HCT116 (cell line): Measurements from ENCODE around the gene TMEM86A.

Experiments
- EGR1 ChIP-seq: IDR thresholded peaks from 2 replicates; pipeline ENCODE4 v1.6.1; 2012; ENCODE audit warnings: low read depth
- EZH2 ChIP-seq: fragments of 200-600 bp; sonication (generic); IDR thresholded peaks from 2 replicates; pipeline ENCODE4 v1.6.1; 2017; ENCODE audit warnings: antibody characterized with exemption, mixed run types
- EZH2phosphoT487 ChIP-seq: fragments of 200-600 bp; IDR thresholded peaks from 2 replicates; pipeline ENCODE4 v1.6.1; 2018; ENCODE audit warnings: antibody characterized with exemption, borderline replicate concordance
- JUND ChIP-seq: IDR thresholded peaks from 2 replicates; pipeline ENCODE4 v1.6.1; 2012
- POLR2A ChIP-seq: IDR thresholded peaks from 2 replicates; pipeline ENCODE4 v1.7.0; 2011; ENCODE audit warnings: borderline replicate concordance; ENCODE audit not compliant: insufficient read depth, insufficient read length; ENCODE audit errors: extremely low read depth
- POLR2AphosphoS5 ChIP-seq: IDR thresholded peaks from 2 replicates; pipeline ENCODE4 v1.6.1; 2011; ENCODE audit warnings: mild to moderate bottlenecking, low read depth, low read length, moderate library complexity
- SP1 ChIP-seq: IDR thresholded peaks from 2 replicates; pipeline ENCODE4 v1.6.1; 2012; ENCODE audit warnings: low read depth
- ZFX ChIP-seq: fragments of 450-650 bp; IDR thresholded peaks from 2 replicates; pipeline ENCODE4 v1.6.1; 2017
- ZNF274 ChIP-seq: fragments of 200-500 bp; sonication (Bioruptor generic); IDR thresholded peaks from 2 replicates; pipeline ENCODE4 v1.6.1; 2014; ENCODE audit warnings: mild to moderate bottlenecking, low read depth, low read length, inconsistent platforms
- TF ChIP-seq, protein P1 (sequence below), 3 experiments: fragments of 200-600 bp in 1 of 3; sonication (generic) in 1 of 3; IDR thresholded peaks in 2 of 3; conservative IDR thresholded peaks in 1 of 3; 2 replicates each; pipeline ENCODE4 v1.5.1; 2012 to 2017; ENCODE audit warnings: low read depth in 2 of 3, low read length in 2 of 3, antibody characterized with exemption in 1 of 3, borderline replicate concordance in 1 of 3, control low read depth in 1 of 3, mild to moderate bottlenecking in 1 of 3, mixed read lengths in 1 of 3, mixed run types in 1 of 3, moderate library complexity in 1 of 3; ENCODE audit not compliant: insufficient read depth in 1 of 3
- TF ChIP-seq, protein P2 (sequence below): IDR thresholded peaks from 2 replicates; pipeline ENCODE4 v1.6.1; 2012; ENCODE audit warnings: low read depth
- TF ChIP-seq, protein P3 (sequence below): IDR thresholded peaks from 2 replicates; pipeline ENCODE4 v1.6.1; 2012

DNA sequence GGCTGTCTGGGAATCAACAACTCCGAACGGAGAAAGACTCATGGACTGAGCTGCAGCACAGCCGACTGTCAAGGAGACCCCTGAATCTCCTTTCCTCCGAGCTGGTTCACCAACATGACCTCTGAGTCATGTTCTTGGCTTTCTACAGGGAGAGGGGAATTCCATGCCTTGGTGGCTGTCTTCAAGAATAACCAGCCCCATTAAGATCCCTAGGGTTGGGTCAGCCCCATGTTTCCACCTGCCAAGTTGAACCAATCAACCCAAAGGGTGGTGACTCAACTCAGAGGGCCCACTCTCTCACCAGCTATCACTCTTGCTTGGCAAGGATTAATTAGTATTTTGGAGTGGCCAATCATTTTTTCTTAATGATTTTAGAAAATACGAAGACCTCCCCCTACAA, 55.7 kb downstream of the TMEM86A start:
- TF ChIP-seq, protein P1, sequence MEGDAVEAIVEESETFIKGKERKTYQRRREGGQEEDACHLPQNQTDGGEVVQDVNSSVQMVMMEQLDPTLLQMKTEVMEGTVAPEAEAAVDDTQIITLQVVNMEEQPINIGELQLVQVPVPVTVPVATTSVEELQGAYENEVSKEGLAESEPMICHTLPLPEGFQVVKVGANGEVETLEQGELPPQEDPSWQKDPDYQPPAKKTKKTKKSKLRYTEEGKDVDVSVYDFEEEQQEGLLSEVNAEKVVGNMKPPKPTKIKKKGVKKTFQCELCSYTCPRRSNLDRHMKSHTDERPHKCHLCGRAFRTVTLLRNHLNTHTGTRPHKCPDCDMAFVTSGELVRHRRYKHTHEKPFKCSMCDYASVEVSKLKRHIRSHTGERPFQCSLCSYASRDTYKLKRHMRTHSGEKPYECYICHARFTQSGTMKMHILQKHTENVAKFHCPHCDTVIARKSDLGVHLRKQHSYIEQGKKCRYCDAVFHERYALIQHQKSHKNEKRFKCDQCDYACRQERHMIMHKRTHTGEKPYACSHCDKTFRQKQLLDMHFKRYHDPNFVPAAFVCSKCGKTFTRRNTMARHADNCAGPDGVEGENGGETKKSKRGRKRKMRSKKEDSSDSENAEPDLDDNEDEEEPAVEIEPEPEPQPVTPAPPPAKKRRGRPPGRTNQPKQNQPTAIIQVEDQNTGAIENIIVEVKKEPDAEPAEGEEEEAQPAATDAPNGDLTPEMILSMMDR (IDR thresholded peaks at IDR 0.05 in 2 of 3, conservative IDR thresholded peaks at IDR 0.05 in 1 of 3; ENCODE audit: borderline replicate concordance in 1 of 3, insufficient read depth in 1 of 3, low read depth in 2 of 3, low read length in 2 of 3), result no peak
- TF ChIP-seq SP1 (no peak), EZH2 (no peak), POLR2AphosphoS5 (no peak), JUND (no peak), ZNF274 (no peak), POLR2A (no peak), EGR1 (no peak), EZH2phosphoT487 (no peak), ZFX (no peak)
- TF ChIP-seq, protein P2, sequence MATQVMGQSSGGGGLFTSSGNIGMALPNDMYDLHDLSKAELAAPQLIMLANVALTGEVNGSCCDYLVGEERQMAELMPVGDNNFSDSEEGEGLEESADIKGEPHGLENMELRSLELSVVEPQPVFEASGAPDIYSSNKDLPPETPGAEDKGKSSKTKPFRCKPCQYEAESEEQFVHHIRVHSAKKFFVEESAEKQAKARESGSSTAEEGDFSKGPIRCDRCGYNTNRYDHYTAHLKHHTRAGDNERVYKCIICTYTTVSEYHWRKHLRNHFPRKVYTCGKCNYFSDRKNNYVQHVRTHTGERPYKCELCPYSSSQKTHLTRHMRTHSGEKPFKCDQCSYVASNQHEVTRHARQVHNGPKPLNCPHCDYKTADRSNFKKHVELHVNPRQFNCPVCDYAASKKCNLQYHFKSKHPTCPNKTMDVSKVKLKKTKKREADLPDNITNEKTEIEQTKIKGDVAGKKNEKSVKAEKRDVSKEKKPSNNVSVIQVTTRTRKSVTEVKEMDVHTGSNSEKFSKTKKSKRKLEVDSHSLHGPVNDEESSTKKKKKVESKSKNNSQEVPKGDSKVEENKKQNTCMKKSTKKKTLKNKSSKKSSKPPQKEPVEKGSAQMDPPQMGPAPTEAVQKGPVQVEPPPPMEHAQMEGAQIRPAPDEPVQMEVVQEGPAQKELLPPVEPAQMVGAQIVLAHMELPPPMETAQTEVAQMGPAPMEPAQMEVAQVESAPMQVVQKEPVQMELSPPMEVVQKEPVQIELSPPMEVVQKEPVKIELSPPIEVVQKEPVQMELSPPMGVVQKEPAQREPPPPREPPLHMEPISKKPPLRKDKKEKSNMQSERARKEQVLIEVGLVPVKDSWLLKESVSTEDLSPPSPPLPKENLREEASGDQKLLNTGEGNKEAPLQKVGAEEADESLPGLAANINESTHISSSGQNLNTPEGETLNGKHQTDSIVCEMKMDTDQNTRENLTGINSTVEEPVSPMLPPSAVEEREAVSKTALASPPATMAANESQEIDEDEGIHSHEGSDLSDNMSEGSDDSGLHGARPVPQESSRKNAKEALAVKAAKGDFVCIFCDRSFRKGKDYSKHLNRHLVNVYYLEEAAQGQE, result no peak
- TF ChIP-seq, protein P3, sequence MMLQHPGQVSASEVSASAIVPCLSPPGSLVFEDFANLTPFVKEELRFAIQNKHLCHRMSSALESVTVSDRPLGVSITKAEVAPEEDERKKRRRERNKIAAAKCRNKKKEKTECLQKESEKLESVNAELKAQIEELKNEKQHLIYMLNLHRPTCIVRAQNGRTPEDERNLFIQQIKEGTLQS, result no peak
